GM21786 (cell line): ENCODE data around the gene PLA2G6.

Experiments
- ATAC-seq: cut with Tn5 transposase; IDR thresholded peaks from one replicate; pipeline ENCODE4 v1.9.1; 2021; ENCODE audit not compliant: unreplicated experiment

The PLA2G6 gene

GRCh38 chr22:38214302-38215056, 32.8 kb upstream of the PLA2G6 start:
- ATAC-seq, result no peak

GRCh38 chr22:38213990-38214301, 32.3 kb upstream of the PLA2G6 start:
- ATAC-seq, result no peak

- no peak for ATAC-seq
Observed at GRCh38 chr22:38213319-38213989, 31.8 kb upstream of the PLA2G6 start.

- no peak for ATAC-seq
Observed at GRCh38 chr22:38212442-38212841, 30.8 kb upstream of the PLA2G6 start.

GRCh38 chr22:38211556-38211955, 29.9 kb upstream of the PLA2G6 start:
- no peak for ATAC-seq

- no peak for ATAC-seq
Observed at GRCh38 chr22:38208551-38208968, 26.9 kb upstream of the PLA2G6 start.

GRCh38 chr22:38207898-38208432, 26.3 kb upstream of the PLA2G6 start:
- no peak for ATAC-seq

- no peak for ATAC-seq
Observed at GRCh38 chr22:38205261-38206128, 23.9 kb upstream of the PLA2G6 start.

GRCh38 chr22:38204784-38205183, 23.2 kb upstream of the PLA2G6 start:
- ATAC-seq, result no peak

GRCh38 chr22:38203855-38204514, 22.4 kb upstream of the PLA2G6 start:
- ATAC-seq, result no peak

- ATAC-seq, result no peak
Observed at GRCh38 chr22:38203090-38203810, 21.6 kb upstream of the PLA2G6 start.

GRCh38 chr22:38202437-38203089, 20.9 kb upstream of the PLA2G6 start:
- ATAC-seq, result peak; percentile 26

GRCh38 chr22:38201711-38202436, 20.2 kb upstream of the PLA2G6 start, which contains the start of gene MAFF:
MAFF (plus strand) TSS chr22:38201994; CDS start chr22:38213854, 11,860 bp downstream.
- peak; percentile 57 for ATAC-seq

- no peak for ATAC-seq
Observed at GRCh38 chr22:38201371-38201710, 19.7 kb upstream of the PLA2G6 start.

GRCh38 chr22:38199826-38200559, 18.4 kb upstream of the PLA2G6 start:
- ATAC-seq, result no peak

- ATAC-seq, result no peak
Observed at GRCh38 chr22:38196791-38197419, 15.3 kb upstream of the PLA2G6 start.

- no peak for ATAC-seq
Observed at GRCh38 chr22:38193580-38193979, 11.9 kb upstream of the PLA2G6 start.

- no peak for ATAC-seq
Observed at GRCh38 chr22:38192475-38192863, 10.8 kb upstream of the PLA2G6 start.
